Body of pancreas (tissue), 4 donors: ENCODE data around the gene C16orf78. TPM values are rescaled to one million over a fixed set of nuclear protein-coding genes. Genes with fewer than 3 reads are reported as not detected.
A peak's percentile ranks its signal among the peaks of the same experiment; 100 is the strongest.

ENCODE experiments used
- ATAC-seq: fragments of 150-250 bp; one replicate; pipeline ENCODE4 v1.9.1; 2016
- DNase-seq, 4 donors: peaks; one replicate each; pipeline ENCODE4 v3.0.0-alpha.2; 2019
- H3K27ac ChIP-seq, 4 donors: fragments of 200-600 bp; sonication (generic); 1 replicate in 3 of 4; 2 replicates in 1 of 4; pipeline versions ENCODE4 v1.5.1 to v1.6.1; 2016 to 2019; ENCODE audit warnings: mild to moderate bottlenecking in 1 of 4, mixed read lengths in 1 of 4, moderate library complexity in 1 of 4
- H3K27me3 ChIP-seq, 2 donors: fragments of 200-600 bp; sonication (generic); one replicate each; pipeline ENCODE4 v1.6.0; 2016; ENCODE audit warnings: mild to moderate bottlenecking in 1 of 2
- H3K36me3 ChIP-seq, 2 donors: fragments of 200-600 bp; sonication (generic); replicated peaks in 1 of 2; 2 replicates each; pipeline ENCODE4 v1.5.1; 2016; ENCODE audit warnings: low read depth in 2 of 2; ENCODE audit not compliant: insufficient read depth in 1 of 2
- H3K4me1 ChIP-seq: fragments of 200-600 bp; sonication (generic); one replicate; pipeline ENCODE4 v1.6.0; 2016
- H3K4me3 ChIP-seq, 2 donors: fragments of 200-600 bp; sonication (generic); 1 replicate in 1 of 2; 2 replicates in 1 of 2; pipeline ENCODE4 v1.5.1; 2016 to 2019
- H3K9me3 ChIP-seq, 3 donors: fragments of 200-600 bp; sonication (generic); 1 replicate in 2 of 3; 2 replicates in 1 of 3; pipeline ENCODE4 v1.5.1; 2016
- CTCF ChIP-seq, 7 experiments: fragments of 450-650 bp in 4 of 7; fragments of 200-600 bp in 3 of 7; sonication (generic) in 3 of 7; IDR thresholded peaks; one replicate each; pipeline ENCODE4 v1.5.1; 2016 to 2019; ENCODE audit warnings: antibody characterized with exemption in 7 of 7
- POLR2A ChIP-seq, 3 donors: fragments of 450-650 bp; IDR thresholded peaks; one replicate each; pipeline ENCODE4 v1.6.1; 2016; ENCODE audit warnings: antibody characterized with exemption in 3 of 3, mild to moderate bottlenecking in 2 of 3
- WGBS, 2 donors: methylation state at CpG; one replicate each; pipeline ENCODE4 v1.1.5; 2017; 5-methylcytosine and 5-hydroxymethylcytosine counted together
- intact Hi-C: fragments of 100-400 bp; cut with DNase I; formaldehyde crosslinking; loops from one replicate; pipeline ENCODE4 v1.15.1; 2023
- total RNA-seq, 2 donors: library from RNA; depleted of rRNA; stranded (reverse); fragments of >200 nt; gene quantifications; one replicate each; pipeline ENCODE4 v1.1.0, GENCODE V29; 2016

C16orf78 gene
- total RNA-seq, 2 donors from 2014 or later = not detected

GRCh38 chr16:49348408-49349176, 25.0 kb upstream of the C16orf78 start:
- no peaks in the 10 kb centered on the region for H3K27me3 ChIP-seq
- H3K36me3 ChIP-seq = no peaks in the 10 kb centered on the region
- intact Hi-C loops = loop anchor here (5.0 kb wide), 1 partner anchor 661 kb away; no protein-coding TSS in a partner anchor
- no peak overlapping the region for H3K4me3 ChIP-seq
- no peaks in the 10 kb centered on the region for H3K4me1 ChIP-seq
- ATAC-seq (no peak), DNase-seq (no peak)
- no peak overlapping the region for H3K27ac ChIP-seq
- TF ChIP-seq CTCF (IDR thresholded peaks at IDR 0.05) (no peak), POLR2A (IDR thresholded peaks at IDR 0.05) (no peak)
- H3K9me3 ChIP-seq = no peaks in the 10 kb centered on the region
- 32 to 43% methylated on average over 10 to 14 of the region's 14 CpGs for WGBS, 2 donors

- Histone ChIP-seq H3K4me3 (no peak overlapping the region), H3K36me3 (no peaks in the 10 kb centered on the region), H3K9me3 (no peaks in the 10 kb centered on the region), H3K27ac (no peak overlapping the region), H3K4me1 (no peaks in the 10 kb centered on the region), H3K27me3 (no peaks in the 10 kb centered on the region)
- no peak for ATAC-seq
- no peak for DNase-seq
- no peak for TF ChIP-seq CTCF (IDR thresholded peaks at IDR 0.05)
- no peak for TF ChIP-seq POLR2A (IDR thresholded peaks at IDR 0.05)
- intact Hi-C loops = loop anchor here (5.0 kb wide), 1 partner anchor 662 kb away; no protein-coding TSS in a partner anchor
- WGBS, 2 donors = 43 to 47% methylated on average over 14 to 20 of the region's 20 CpGs
These were observed 24.0 kb upstream of the C16orf78 start for GRCh38 chr16:49349446-49350168.

GRCh38 chr16:49350265-49351095, 23.1 kb upstream of the C16orf78 start:
- Histone ChIP-seq H3K27me3 (no peaks in the 10 kb centered on the region), H3K36me3 (no peaks in the 10 kb centered on the region), H3K27ac (no peak overlapping the region), H3K4me1 (no peaks in the 10 kb centered on the region), H3K4me3 (no peak overlapping the region), H3K9me3 (no peaks in the 10 kb centered on the region)
- DNase-seq (peak; percentile 54 to 72 (median 64)), ATAC-seq (peak; percentile 68)
- 29 to 34% methylated on average over 22 to 25 of the region's 25 CpGs for WGBS, 2 donors
- TF ChIP-seq POLR2A (IDR thresholded peaks at IDR 0.05) = no peak
- peak; percentile 49 to 87 (median 81) for TF ChIP-seq CTCF (IDR thresholded peaks at IDR 0.05)
- intact Hi-C loops = no loop called here

- intact Hi-C loops = no loop called here
- 19 to 20% methylated on average over 7 of the region's 7 CpGs for WGBS, 2 donors
- Histone ChIP-seq H3K27ac (no peak overlapping the region), H3K4me1 (no peaks in the 10 kb centered on the region), H3K27me3 (no peaks in the 10 kb centered on the region), H3K9me3 (no peaks in the 10 kb centered on the region), H3K4me3 (no peak overlapping the region), H3K36me3 (no peaks in the 10 kb centered on the region)
- DNase-seq = no peak
- TF ChIP-seq CTCF (IDR thresholded peaks at IDR 0.05) = no peak
- TF ChIP-seq POLR2A (IDR thresholded peaks at IDR 0.05) = no peak
- no peak for ATAC-seq
These were observed 22.5 kb upstream of the C16orf78 start for GRCh38 chr16:49351096-49351487.
